ENCODE results near the gene POLQ.

DNA sequence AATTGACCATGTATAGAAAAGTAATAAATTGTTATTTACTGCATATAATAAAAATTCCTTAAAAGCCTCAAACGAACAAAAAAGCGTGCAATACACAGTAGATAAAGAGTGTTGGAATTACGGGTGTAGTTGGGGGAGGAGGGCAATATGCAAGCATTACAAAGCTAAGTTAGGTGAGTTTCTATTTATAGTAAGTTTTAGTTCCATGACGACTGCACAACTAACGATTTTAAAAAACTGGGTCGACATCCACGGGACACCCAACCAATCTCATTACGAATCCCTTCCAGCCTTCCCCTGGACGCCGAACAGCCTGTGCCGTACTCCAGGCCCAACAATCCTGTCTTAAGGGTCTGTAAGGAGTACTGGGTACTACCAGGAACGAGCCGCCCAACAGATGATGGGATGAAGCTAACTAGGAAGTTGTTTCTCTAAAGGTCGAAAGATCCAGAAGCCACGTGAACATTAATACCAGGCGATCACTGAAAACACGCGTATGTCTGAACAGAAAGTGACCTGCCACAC is 677 bp downstream of the POLQ start:
- TF ChIP-seq, protein P1, sequence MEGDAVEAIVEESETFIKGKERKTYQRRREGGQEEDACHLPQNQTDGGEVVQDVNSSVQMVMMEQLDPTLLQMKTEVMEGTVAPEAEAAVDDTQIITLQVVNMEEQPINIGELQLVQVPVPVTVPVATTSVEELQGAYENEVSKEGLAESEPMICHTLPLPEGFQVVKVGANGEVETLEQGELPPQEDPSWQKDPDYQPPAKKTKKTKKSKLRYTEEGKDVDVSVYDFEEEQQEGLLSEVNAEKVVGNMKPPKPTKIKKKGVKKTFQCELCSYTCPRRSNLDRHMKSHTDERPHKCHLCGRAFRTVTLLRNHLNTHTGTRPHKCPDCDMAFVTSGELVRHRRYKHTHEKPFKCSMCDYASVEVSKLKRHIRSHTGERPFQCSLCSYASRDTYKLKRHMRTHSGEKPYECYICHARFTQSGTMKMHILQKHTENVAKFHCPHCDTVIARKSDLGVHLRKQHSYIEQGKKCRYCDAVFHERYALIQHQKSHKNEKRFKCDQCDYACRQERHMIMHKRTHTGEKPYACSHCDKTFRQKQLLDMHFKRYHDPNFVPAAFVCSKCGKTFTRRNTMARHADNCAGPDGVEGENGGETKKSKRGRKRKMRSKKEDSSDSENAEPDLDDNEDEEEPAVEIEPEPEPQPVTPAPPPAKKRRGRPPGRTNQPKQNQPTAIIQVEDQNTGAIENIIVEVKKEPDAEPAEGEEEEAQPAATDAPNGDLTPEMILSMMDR (IDR thresholded peaks at IDR 0.05): no peak
- no peak for TF ChIP-seq POLR2A (IDR thresholded peaks at IDR 0.05)
- TF ChIP-seq POLR2AphosphoS5 (IDR thresholded peaks at IDR 0.05): no peak
